ENCODE measurements around the gene JADE2. TPM values are rescaled to one million over a fixed set of nuclear protein-coding genes. Genes with fewer than 3 reads are reported as not detected.

JADE2 gene
- total and polyA plus RNA-seq, 4 donors, result 3.9 to 11.4 (median 5.5) TPM

GRCh38 chr5:134570886-134571285 is 45.4 kb downstream of the JADE2 start:
- 92% methylated on average over 6 of the region's 6 CpGs for WGBS
- DNase-seq (ENCODE audit: low spot score), result no peak
- Histone ChIP-seq H3K27me3 (ENCODE audit: control insufficient read depth in 4 of 4, insufficient read depth in 4 of 4, low read length in 3 of 4) (no peaks in the 10 kb centered on the region), H3K9ac (ENCODE audit: low read depth in 1 of 2, low read length in 2 of 2) (no peak overlapping the region), H3K9me3 (ENCODE audit: control insufficient read depth in 4 of 4, low read length in 3 of 4) (no peaks in the 10 kb centered on the region), H3K36me3 (ENCODE audit: control insufficient read depth in 4 of 4, insufficient read depth in 3 of 4, low read depth in 1 of 4, low read length in 3 of 4) (peaks cover 7 to 35% (median 31%) of the 10 kb centered on the region in 4 donors), H3K4me3 (ENCODE audit: low read depth in 1 of 3, low read length in 3 of 3) (no peak overlapping the region), H3K27ac (ENCODE audit: low read depth in 1 of 2, low read length in 2 of 2) (no peak overlapping the region), H3K4me1 (ENCODE audit: control insufficient read depth in 4 of 4, insufficient read depth in 4 of 4, low read length in 3 of 4) (peaks cover 13 to 38% (median 31%) of the 10 kb centered on the region in 4 donors)
- TF ChIP-seq GABPA (IDR thresholded peaks at IDR 0.05 in 1 of 2, conservative IDR thresholded peaks at IDR 0.05 in 1 of 2), result no peak
- no peak for TF ChIP-seq EGR1 (IDR thresholded peaks at IDR 0.05; ENCODE audit: low read depth in 2 of 2)
- TF ChIP-seq HNF4G (IDR thresholded peaks at IDR 0.05), result no peak
- TF ChIP-seq RAD21 (IDR thresholded peaks at IDR 0.05), result no peak
- TF ChIP-seq HNF4A (conservative IDR thresholded peaks at IDR 0.05), result no peak
- no peak for TF ChIP-seq MAX (IDR thresholded peaks at IDR 0.05)
- no peak for TF ChIP-seq CTCF (IDR thresholded peaks at IDR 0.05; ENCODE audit: low read depth, low read length, missing input control)
- TF ChIP-seq ZBTB33 (IDR thresholded peaks at IDR 0.05), result no peak
- TF ChIP-seq YY1 (IDR thresholded peaks at IDR 0.05), result no peak
- no peak for TF ChIP-seq TAF1 (conservative IDR thresholded peaks at IDR 0.05)
- no peak for TF ChIP-seq NR2F2 (IDR thresholded peaks at IDR 0.05)
- no peak for TF ChIP-seq ATF3 (IDR thresholded peaks at IDR 0.05)
- no peak for TF ChIP-seq FOXA1 (IDR thresholded peaks at IDR 0.05)
- TF ChIP-seq RXRA (IDR thresholded peaks at IDR 0.05), result no peak
- TF ChIP-seq JUND (IDR thresholded peaks at IDR 0.05), result no peak

GRCh38 chr5:134571693-134572405 is 46.4 kb downstream of the JADE2 start:
- no peak overlapping the region for H3K4me3 ChIP-seq (ENCODE audit: low read depth in 1 of 3, low read length in 3 of 3)

More at GRCh38 chr5:134571693-134572405, 46.4 kb downstream of the JADE2 start:
- H3K4me1 ChIP-seq (ENCODE audit: control insufficient read depth in 4 of 4, insufficient read depth in 4 of 4, low read length in 3 of 4), result peaks cover 13 to 34% (median 29%) of the 10 kb centered on the region in 4 donors
- H3K36me3 ChIP-seq (ENCODE audit: control insufficient read depth in 4 of 4, insufficient read depth in 3 of 4, low read depth in 1 of 4, low read length in 3 of 4), result peaks cover 4 to 36% (median 28%) of the 10 kb centered on the region in 4 donors
- 97% methylated on average over 20 of the region's 20 CpGs for WGBS
- TF ChIP-seq HNF4G (IDR thresholded peaks at IDR 0.05), result no peak
- no peak for TF ChIP-seq HNF4A (conservative IDR thresholded peaks at IDR 0.05)
- TF ChIP-seq REST (IDR thresholded peaks at IDR 0.05), result no peak
- TF ChIP-seq JUND (IDR thresholded peaks at IDR 0.05), result no peak
- TF ChIP-seq CTCF (IDR thresholded peaks at IDR 0.05; ENCODE audit: low read depth, low read length, missing input control), result no peak
- no peak for TF ChIP-seq FOXA1 (IDR thresholded peaks at IDR 0.05)
- TF ChIP-seq RAD21 (IDR thresholded peaks at IDR 0.05), result no peak
- no peak for TF ChIP-seq SP1 (IDR thresholded peaks at IDR 0.05)
- TF ChIP-seq TAF1 (conservative IDR thresholded peaks at IDR 0.05), result no peak
- no peak overlapping the region for H3K9ac ChIP-seq (ENCODE audit: low read depth in 1 of 2, low read length in 2 of 2)
- DNase-seq (ENCODE audit: low spot score), result no peak
- no peak overlapping the region for H3K27ac ChIP-seq (ENCODE audit: low read depth in 1 of 2, low read length in 2 of 2)
- H3K27me3 ChIP-seq (ENCODE audit: control insufficient read depth in 4 of 4, insufficient read depth in 4 of 4, low read length in 3 of 4), result no peaks in the 10 kb centered on the region
- no peaks in the 10 kb centered on the region for H3K9me3 ChIP-seq (ENCODE audit: control insufficient read depth in 4 of 4, low read length in 3 of 4)

All from liver (tissue), 9 donors.